Measurements from ENCODE around the gene KRTAP19-1.

DNA sequence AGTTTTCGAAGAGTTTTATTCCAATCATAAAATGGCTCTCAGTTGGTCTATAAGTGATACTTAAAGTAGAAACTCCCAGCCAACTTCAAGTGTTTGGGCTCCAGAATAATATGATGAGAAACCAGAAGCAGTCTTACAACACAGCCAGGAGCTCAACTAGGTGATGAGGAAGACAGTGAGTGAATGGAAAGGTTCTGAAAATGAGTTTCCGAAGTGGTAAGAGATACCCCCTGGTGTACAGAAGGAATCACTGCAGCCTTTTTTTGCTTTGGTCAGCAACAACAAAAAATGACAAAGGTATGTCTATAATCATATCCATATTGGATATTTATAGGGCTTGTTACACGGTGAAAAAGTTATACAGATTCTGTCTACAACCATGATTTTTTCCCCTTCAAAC is 16.5 kb downstream of the KRTAP19-1 start:
- TF ChIP-seq, protein P1, sequence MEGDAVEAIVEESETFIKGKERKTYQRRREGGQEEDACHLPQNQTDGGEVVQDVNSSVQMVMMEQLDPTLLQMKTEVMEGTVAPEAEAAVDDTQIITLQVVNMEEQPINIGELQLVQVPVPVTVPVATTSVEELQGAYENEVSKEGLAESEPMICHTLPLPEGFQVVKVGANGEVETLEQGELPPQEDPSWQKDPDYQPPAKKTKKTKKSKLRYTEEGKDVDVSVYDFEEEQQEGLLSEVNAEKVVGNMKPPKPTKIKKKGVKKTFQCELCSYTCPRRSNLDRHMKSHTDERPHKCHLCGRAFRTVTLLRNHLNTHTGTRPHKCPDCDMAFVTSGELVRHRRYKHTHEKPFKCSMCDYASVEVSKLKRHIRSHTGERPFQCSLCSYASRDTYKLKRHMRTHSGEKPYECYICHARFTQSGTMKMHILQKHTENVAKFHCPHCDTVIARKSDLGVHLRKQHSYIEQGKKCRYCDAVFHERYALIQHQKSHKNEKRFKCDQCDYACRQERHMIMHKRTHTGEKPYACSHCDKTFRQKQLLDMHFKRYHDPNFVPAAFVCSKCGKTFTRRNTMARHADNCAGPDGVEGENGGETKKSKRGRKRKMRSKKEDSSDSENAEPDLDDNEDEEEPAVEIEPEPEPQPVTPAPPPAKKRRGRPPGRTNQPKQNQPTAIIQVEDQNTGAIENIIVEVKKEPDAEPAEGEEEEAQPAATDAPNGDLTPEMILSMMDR (IDR thresholded peaks at IDR 0.05), result peak; percentile 52
- TF ChIP-seq POLR2AphosphoS5 (IDR thresholded peaks at IDR 0.05; ENCODE audit: low read depth, low read length) (no peak), TCF7L2 (IDR thresholded peaks at IDR 0.05; ENCODE audit: low read depth, low read length) (no peak)

Data from Panc1 (cell line).